HPDE6-E6E7 (cell line): ENCODE data around the gene OR5I1.
A peak's percentile ranks its signal among the peaks of the same experiment; 100 is the strongest.
"Not testable (repeated sequence)": the region's sequence is repeated elsewhere in the genome, so short reads cannot be mapped to it uniquely, and the experiment has no call there.

Experiments used
- DNase-seq: peaks from one replicate; pipeline ENCODE4 v3.0.0; 2011; ENCODE audit warnings: missing footprints; ENCODE audit errors: extremely low spot score

OR5I1 gene

DNA sequence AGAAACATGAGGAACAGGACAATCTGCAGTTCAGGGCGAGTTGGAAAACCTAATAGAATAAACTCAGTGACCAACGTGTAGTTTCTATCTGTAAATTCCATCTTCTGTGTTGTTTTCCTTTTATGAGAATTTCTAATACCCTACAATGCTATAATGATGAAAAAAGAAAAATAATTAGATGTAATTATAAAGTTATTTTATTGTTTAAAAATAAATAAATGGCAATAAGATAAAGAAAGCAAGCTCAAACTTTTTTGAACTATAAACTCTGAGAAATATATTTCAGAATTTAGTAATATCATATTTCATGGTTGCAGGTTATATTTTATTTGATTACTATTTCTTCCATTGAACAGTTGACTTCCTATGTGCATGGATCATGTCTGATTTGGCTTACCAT, at the start of gene OR5I1:
Gene OR5I1 (minus strand): TSS at position 101 of the 400 bp plus-strand sequence. CDS start 0 bp downstream, at position 101.
- no peak for DNase-seq

DNA sequence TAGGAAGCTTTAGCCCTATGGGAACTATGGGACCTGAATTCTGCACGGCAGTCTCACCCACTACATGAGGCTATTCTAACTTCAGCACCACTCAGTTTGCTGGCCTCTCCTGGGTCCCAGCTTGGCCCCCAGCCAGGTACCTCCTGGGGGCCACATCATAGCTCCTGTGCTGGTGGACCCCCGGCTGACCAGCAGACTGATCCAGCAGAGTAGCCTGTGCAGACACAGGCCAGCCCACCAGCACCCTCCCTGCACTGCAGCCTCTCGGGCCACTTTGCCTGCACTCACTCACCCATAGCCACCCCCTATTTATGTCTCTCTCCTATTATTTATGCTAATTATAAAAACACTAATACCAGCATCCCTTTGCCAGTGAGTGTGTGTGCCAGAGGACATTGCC, 34.7 kb upstream of the OR5I1 start:
- no peak for DNase-seq

DNA sequence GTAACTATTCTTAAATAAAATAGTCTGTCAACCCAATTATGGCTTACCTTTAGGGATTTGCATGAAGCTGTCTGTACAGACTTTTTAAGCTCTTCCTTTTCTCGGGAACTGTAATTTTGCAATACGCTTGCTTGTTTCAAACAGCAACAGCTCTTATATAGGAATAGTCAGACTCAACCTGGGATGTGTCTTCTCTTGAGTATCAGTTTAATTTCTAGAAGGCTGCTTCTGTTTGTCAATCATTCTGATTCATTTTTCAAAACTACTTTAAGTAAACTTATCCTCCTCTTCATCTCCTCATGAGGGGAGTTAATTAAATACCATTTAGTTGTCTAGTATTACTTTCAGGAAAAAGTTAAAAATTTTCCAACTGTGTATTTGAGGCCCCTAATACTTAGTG, 33.6 kb upstream of the OR5I1 start, which contains the start of gene OR10AG1:
Gene OR10AG1 (minus strand): TSS at position 101 of the 400 bp plus-strand sequence. CDS start 38 bp downstream, at position 63.
- no peak for DNase-seq

DNA sequence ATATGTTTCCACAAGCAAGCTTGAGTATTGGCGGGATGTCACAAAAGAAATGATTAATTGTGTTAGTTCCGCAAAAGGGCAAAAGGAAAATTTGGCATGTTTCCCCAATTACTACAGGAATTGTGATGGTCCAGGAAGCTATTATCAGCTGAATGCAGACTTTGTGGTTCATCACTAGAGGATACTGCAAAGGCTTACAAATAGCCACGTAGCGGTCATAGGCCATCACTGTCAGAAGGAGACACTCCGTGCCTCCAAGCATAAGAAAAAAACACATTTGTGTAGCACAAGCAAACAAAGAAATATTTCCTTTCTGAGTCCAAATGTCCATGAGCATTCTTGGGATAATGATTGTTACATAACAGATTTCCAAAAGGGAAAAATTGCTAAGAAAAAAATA, 31.7 kb upstream of the OR5I1 start:
- no peak for DNase-seq

DNA sequence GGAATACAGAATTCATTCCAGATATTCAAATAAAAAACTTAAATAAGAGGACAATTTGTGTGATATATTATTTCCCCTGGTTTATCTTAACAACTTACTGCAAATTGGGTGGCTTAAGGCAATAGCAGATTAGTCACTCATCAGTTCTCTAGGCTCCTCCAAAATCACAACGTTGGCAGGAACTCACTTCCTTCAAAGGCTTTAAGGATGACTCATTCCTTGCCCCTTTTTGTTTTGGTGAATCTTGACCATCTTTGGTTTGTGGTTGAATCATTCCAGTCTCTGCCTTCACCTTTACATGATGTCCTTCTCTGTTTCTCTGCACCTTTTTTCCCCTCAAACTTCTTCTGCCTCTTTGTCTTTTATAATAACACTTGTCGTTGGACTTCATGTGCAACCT, 30.2 kb upstream of the OR5I1 start:
- DNase-seq, result no peak

DNA sequence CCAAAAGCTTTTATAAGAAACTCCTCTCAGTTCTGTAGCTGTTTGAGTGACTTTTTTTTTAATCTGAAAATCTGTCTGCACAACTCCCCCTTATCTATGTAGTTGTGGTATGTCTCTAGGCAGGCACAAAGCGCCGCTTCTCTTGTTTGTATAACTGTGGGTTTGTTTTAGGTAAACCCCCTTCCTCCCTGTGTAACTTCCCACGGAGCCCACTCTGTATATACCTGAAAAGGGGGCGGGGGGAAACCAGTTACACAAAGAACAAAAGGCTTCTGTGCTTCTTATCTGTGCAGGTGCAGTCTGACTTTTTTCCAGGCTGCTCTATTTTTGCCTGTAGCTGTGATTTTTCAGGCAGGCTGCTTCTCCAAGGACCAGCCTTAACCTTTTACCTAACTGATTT, 20.3 kb upstream of the OR5I1 start:
- no peak for DNase-seq

DNA sequence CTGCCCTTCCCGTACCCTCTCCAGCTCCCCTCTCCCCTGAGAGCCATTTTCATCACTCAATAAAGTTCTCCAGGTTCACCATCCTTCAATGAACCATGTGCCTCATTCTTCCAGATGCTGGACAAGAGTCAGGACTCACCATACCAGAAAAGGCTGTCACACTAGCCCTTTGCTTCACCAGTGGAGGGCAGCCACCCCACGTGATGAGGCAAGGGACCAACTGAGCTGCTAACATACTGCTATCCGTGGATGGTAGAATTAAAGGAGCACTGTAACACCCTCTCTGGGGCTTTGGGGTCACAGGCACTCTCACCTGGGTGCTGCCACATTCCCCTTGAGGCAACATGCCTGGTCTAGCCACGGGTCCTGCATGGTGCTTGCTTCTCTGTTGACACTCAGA, 13.1 kb upstream of the OR5I1 start:
- DNase-seq, result no peak

DNA sequence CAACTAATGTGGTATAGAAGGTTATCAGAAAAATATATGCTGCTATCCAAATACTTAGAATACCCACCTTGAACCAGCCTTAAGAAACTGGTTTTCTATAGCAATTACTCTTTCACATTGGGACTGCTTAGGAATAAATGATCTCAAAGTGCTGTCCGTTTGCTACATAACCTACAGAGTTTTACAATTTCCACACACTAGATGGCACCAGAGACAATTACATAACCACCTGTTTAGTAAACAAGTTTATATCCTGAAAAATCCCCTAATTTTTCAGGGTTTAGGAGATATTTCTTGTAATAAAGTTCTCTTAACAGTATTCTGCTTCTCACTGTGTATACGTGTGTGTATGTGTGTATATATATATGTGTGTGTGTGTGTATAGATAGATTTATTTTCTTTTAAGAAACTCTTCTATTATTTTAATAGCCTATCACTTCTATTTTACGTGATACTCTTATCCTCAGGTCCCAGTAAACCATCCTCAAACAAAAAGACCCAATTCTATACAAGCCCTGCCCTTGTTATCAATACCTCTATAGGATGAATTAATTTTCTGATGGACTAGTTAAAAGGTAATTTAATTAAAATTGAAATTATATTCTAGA, 6.7 kb upstream of the OR5I1 start:
- DNase-seq, result peak; percentile 1

DNA sequence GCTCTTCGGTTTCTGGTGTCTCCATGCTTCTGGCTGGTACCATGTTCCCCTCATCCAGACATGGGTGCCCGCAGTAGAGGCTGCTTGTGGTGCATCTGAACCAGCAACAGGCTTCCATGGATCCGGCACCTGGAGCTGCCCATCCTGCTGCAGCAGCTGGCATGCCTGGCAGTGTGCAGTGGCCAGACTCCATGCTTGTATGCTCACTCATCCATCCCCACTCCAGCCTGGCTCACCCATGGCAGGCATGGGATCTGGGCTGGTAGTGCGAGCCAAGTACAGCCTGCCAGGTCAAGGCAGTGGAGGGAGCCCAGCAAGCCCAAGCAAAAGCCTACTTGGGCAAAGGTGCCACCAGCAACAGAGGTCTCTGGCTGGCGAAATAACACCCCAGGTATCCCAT, 15.7 kb downstream of the OR5I1 start:
- DNase-seq, result no peak

DNA sequence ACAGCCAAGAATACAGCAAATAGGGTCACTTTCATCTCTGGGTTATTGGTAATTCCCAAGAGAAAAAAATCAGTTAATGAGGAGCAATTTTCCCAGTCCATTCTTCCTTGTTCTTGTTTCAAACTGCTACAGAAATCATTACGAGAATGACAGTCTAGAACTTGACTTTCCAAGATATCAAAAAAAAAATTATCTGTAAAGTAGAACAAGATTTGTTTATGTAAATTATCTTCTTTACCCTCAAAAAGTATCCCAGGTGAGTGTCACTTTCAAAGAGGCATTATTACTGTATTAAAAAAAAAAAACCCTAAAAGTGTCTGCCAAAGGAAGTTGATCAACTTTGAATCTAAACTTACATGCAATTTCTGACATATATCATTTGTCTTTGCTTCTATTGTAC, 21.7 kb downstream of the OR5I1 start, which contains the start of gene OR5W2:
Gene OR5W2 (minus strand): TSS at position 101 of the 400 bp plus-strand sequence. CDS start 0 bp downstream, at position 101.
- no peak for DNase-seq

DNA sequence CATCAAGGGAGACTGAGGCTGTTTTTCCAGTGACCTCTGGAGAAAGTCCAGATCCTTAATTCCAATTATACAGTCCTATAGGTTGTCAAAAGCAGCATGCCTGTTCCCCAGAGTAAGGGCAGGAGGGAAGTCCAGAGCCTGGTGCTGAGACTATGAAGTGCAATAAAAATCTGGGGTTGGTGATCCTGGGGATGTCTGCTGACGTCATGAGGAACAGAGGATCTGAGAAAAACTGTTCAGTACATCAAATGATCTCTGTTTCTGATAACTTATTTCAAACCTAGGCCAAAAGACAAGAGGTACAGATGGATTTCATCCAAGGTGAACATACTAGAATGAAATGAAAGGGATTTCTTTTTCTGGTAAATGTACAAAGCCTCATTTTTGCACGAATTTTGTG, 33.9 kb downstream of the OR5I1 start:
- DNase-seq, result no peak

DNA sequence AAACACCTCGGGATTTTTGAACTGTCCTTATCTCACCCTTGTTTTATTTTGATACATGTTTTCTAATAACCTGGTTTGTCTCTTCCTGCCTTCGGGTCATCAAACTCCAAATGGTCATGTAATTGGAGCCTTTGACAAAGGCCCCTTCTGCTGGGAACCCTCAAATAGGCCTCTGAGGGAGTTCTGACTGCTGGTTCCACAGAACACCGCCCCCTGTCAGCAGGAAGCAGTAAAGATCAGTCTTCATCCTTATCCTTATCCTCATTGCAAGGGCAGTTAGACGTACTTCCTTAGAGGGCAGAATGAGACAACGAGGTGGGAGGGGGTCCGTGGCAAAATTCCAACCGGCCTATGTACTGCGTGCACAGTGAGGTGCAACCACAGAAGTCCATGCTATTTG, 41.0 kb downstream of the OR5I1 start:
- DNase-seq, result no peak

DNA sequence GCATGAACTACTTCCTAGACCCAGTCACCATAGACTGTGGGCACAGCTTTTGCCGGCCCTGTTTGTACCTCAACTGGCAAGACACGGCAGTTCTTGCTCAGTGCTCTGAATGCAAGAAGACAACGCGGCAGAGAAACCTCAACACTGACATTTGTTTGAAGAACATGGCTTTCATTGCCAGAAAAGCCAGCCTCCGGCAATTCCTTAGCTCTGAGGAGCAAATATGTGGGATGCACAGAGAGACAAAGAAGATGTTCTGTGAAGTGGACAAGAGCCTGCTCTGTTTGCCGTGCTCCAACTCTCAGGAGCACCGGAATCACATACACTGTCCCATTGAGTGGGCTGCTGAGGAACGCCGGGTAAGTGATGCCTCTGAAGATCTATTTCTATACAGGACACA, 50.7 kb downstream of the OR5I1 start:
- not testable (repeated sequence) for DNase-seq
